Trophoblast cell (in vitro differentiated cells and primary cell): ENCODE data around the gene SURF6.

Experiments
- DNase-seq, 2 donors: peaks; one replicate each; pipeline ENCODE4 v3.0.0-alpha.2; 2016
- H2AFZ ChIP-seq: 2 replicates; pipeline ENCODE4 v1.6.1; 2013; ENCODE audit warnings: low read length, moderate library complexity, mild to moderate bottlenecking; ENCODE audit not compliant: insufficient read depth, poor library complexity
- H2AK5ac ChIP-seq: 2 replicates; pipeline ENCODE4 v1.6.1; 2013; ENCODE audit warnings: mild to moderate bottlenecking, low read length
- H2BK120ac ChIP-seq: 2 replicates; pipeline ENCODE4 v1.6.1; 2013; ENCODE audit warnings: low read length, mild to moderate bottlenecking, moderate library complexity; ENCODE audit not compliant: insufficient read depth, poor library complexity
- H2BK12ac ChIP-seq: 2 replicates; pipeline ENCODE4 v1.6.1; 2013; ENCODE audit warnings: mild to moderate bottlenecking, low read length, moderate library complexity
- H2BK5ac ChIP-seq: 2 replicates; pipeline ENCODE4 v1.6.1; 2013; ENCODE audit warnings: low read length, low read depth, moderate library complexity, mild to moderate bottlenecking; ENCODE audit not compliant: poor library complexity
- H3K14ac ChIP-seq: 2 replicates; pipeline ENCODE4 v1.6.1; 2013; ENCODE audit warnings: mild to moderate bottlenecking, low read length
- H3K18ac ChIP-seq: 2 replicates; pipeline ENCODE4 v1.6.1; 2013; ENCODE audit warnings: mild to moderate bottlenecking, low read length
- H3K23ac ChIP-seq: 2 replicates; pipeline ENCODE4 v1.6.1; 2013; ENCODE audit warnings: low read length
- H3K27ac ChIP-seq: 2 replicates; pipeline ENCODE4 v1.5.1; 2013; ENCODE audit warnings: low read depth, mild to moderate bottlenecking, inconsistent platforms, low read length, moderate library complexity
- H3K27me3 ChIP-seq: 2 replicates; pipeline ENCODE4 v1.6.1; 2013; ENCODE audit warnings: inconsistent platforms, mild to moderate bottlenecking, low read length, moderate library complexity; ENCODE audit not compliant: insufficient read depth
- H3K36me3 ChIP-seq, 2 experiments: 1 replicate in 1 of 2; 2 replicates in 1 of 2; pipeline ENCODE4 v1.6.1; 2013; ENCODE audit warnings: low read length in 2 of 2, mild to moderate bottlenecking in 2 of 2, moderate library complexity in 1 of 2; ENCODE audit not compliant: insufficient read depth in 2 of 2, control insufficient read depth in 1 of 2
- H3K4ac ChIP-seq: 2 replicates; pipeline ENCODE4 v1.6.1; 2013; ENCODE audit warnings: low read depth, mild to moderate bottlenecking, low read length, moderate library complexity
- H3K4me1 ChIP-seq, 2 experiments: 1 replicate in 1 of 2; 2 replicates in 1 of 2; pipeline ENCODE4 v1.6.1; 2013; ENCODE audit warnings: low read length in 2 of 2, mild to moderate bottlenecking in 2 of 2, moderate library complexity in 1 of 2; ENCODE audit not compliant: insufficient read depth in 2 of 2, control insufficient read depth in 1 of 2
- H3K4me2 ChIP-seq: 2 replicates; pipeline ENCODE4 v1.6.1; 2013; ENCODE audit warnings: inconsistent platforms, mild to moderate bottlenecking, low read length, moderate library complexity
- H3K4me3 ChIP-seq: 2 replicates; pipeline ENCODE4 v1.5.1; 2013; ENCODE audit warnings: mild to moderate bottlenecking, low read depth, low read length, inconsistent platforms
- H3K79me1 ChIP-seq: one replicate; pipeline ENCODE4 v1.6.1; 2013; ENCODE audit warnings: low read length
- H3K79me2 ChIP-seq: 2 replicates; pipeline ENCODE4 v1.6.1; 2013; ENCODE audit warnings: low read length, mild to moderate bottlenecking; ENCODE audit not compliant: control insufficient read depth, insufficient read depth, poor library complexity
- H3K9ac ChIP-seq: 2 replicates; pipeline ENCODE4 v1.6.1; 2013; ENCODE audit warnings: mild to moderate bottlenecking, low read length
- H3K9me3 ChIP-seq: 2 replicates; pipeline ENCODE4 v1.6.1; 2013; ENCODE audit warnings: low read depth, mild to moderate bottlenecking, control low read depth, inconsistent platforms, low read length; ENCODE audit not compliant: insufficient read depth
- H4K12ac ChIP-seq: 2 replicates; pipeline ENCODE4 v1.6.1; 2013; ENCODE audit warnings: low read depth, mild to moderate bottlenecking, low read length, moderate library complexity
- H4K8ac ChIP-seq: 2 replicates; pipeline ENCODE4 v1.6.1; 2013; ENCODE audit warnings: low read depth, mild to moderate bottlenecking, low read length, moderate library complexity
- H4K91ac ChIP-seq: one replicate; pipeline ENCODE4 v1.6.1; 2013; ENCODE audit warnings: low read depth, mild to moderate bottlenecking, low read length, moderate library complexity
- WGBS: extraction: QIAGEN DNeasy Blood & Tissue Kit; methylation state at CpG from one replicate; pipeline ENCODE4 v1.1.7; 2013; ENCODE audit warnings: missing lambda C conversion rate; ENCODE audit not compliant: insufficient read length, insufficient coverage; ENCODE audit errors: extremely low coverage; 5-methylcytosine and 5-hydroxymethylcytosine counted together

SURF6 gene

GRCh38 chr9:133367221-133367620 lies 31.2 kb upstream of the SURF6 start:
- Histone ChIP-seq H4K8ac (no peak overlapping the region), H3K79me1 (no peaks in the 10 kb centered on the region), H3K4ac (no peak overlapping the region), H4K12ac (no peak overlapping the region), H3K79me2 (peaks cover 21% of the 10 kb centered on the region), H2AK5ac (no peak overlapping the region), H3K9ac (no peak overlapping the region), H3K23ac (no peak overlapping the region), H3K27ac (no peak overlapping the region), H2AFZ (no peak overlapping the region), H2BK120ac (no peak overlapping the region), H2BK12ac (no peak overlapping the region), H3K18ac (no peak overlapping the region), H3K27me3 (no peaks in the 10 kb centered on the region), H3K9me3 (peaks cover 1% of the 10 kb centered on the region), H4K91ac (no peak overlapping the region), H3K4me1 (peaks cover 6 to 7% of the 10 kb centered on the region in 2 experiments), H3K4me3 (no peak overlapping the region), H3K36me3 (peaks cover 78 to 89% of the 10 kb centered on the region in 2 experiments), H2BK5ac (no peak overlapping the region), H3K4me2 (no peak overlapping the region), H3K14ac (no peak overlapping the region)
- no CpG with 5 or more reads among the region's 22 CpGs for WGBS
- DNase-seq: no peak

- no peak for DNase-seq
- Histone ChIP-seq H3K36me3 (peaks cover 80 to 91% of the 10 kb centered on the region in 2 experiments), H2BK12ac (no peak overlapping the region), H3K4me3 (no peak overlapping the region), H2BK120ac (no peak overlapping the region), H3K4me1 (peaks cover 6 to 7% of the 10 kb centered on the region in 2 experiments), H3K18ac (no peak overlapping the region), H3K14ac (no peak overlapping the region), H4K12ac (peak overlapping the region; percentile 33), H3K4me2 (no peak overlapping the region), H3K9me3 (peaks cover 1% of the 10 kb centered on the region), H3K23ac (no peak overlapping the region), H2AK5ac (no peak overlapping the region), H3K27ac (no peak overlapping the region), H3K79me1 (no peaks in the 10 kb centered on the region), H3K27me3 (no peaks in the 10 kb centered on the region), H3K9ac (no peak overlapping the region), H3K4ac (no peak overlapping the region), H2BK5ac (no peak overlapping the region), H4K91ac (no peak overlapping the region), H2AFZ (no peak overlapping the region), H4K8ac (no peak overlapping the region), H3K79me2 (peaks cover 18% of the 10 kb centered on the region)
- no CpG with 5 or more reads among the region's 11 CpGs for WGBS
Measured at GRCh38 chr9:133366435-133366834, 30.4 kb upstream of the SURF6 start.

GRCh38 chr9:133362359-133363044 lies 26.5 kb upstream of the SURF6 start:
- no peak overlapping the region for H3K27ac ChIP-seq
- H2BK120ac ChIP-seq: no peak overlapping the region
- H3K23ac ChIP-seq: no peak overlapping the region
- peaks cover 78 to 90% of the 10 kb centered on the region in 2 experiments for H3K36me3 ChIP-seq
- H3K79me2 ChIP-seq: no peaks in the 10 kb centered on the region
- H3K18ac ChIP-seq: no peak overlapping the region
- H4K12ac ChIP-seq: no peak overlapping the region
- no peak overlapping the region for H3K4ac ChIP-seq
- H3K4me2 ChIP-seq: no peak overlapping the region
- peaks cover 1% of the 10 kb centered on the region for H3K9me3 ChIP-seq
- H3K79me1 ChIP-seq: no peaks in the 10 kb centered on the region
- H2BK5ac ChIP-seq: no peak overlapping the region
- no peak overlapping the region for H4K8ac ChIP-seq
- H4K91ac ChIP-seq: no peak overlapping the region
- no CpG with 5 or more reads among the region's 15 CpGs for WGBS
- H3K4me1 ChIP-seq: peaks cover 7 to 10% of the 10 kb centered on the region in 2 experiments
- H3K27me3 ChIP-seq: no peaks in the 10 kb centered on the region
- DNase-seq: no peak
- H3K9ac ChIP-seq: no peak overlapping the region
- H3K4me3 ChIP-seq: no peak overlapping the region
- no peak overlapping the region for H2AFZ ChIP-seq
- H2AK5ac ChIP-seq: no peak overlapping the region
- H2BK12ac ChIP-seq: no peak overlapping the region
- H3K14ac ChIP-seq: no peak overlapping the region

GRCh38 chr9:133361507-133362092 lies 25.6 kb upstream of the SURF6 start:
- no peak overlapping the region for H2BK120ac ChIP-seq
- no peak overlapping the region for H2AFZ ChIP-seq
- no peak overlapping the region for H3K4me2 ChIP-seq
- no peak overlapping the region for H3K23ac ChIP-seq
- peaks cover 9 to 17% of the 10 kb centered on the region in 2 experiments for H3K4me1 ChIP-seq
- no peak overlapping the region for H3K4me3 ChIP-seq
- H2BK5ac ChIP-seq: no peak overlapping the region
- H4K8ac ChIP-seq: no peak overlapping the region
- H2AK5ac ChIP-seq: no peak overlapping the region
- no peak overlapping the region for H3K4ac ChIP-seq
- no peak overlapping the region for H3K27ac ChIP-seq
- H3K18ac ChIP-seq: no peak overlapping the region
- H3K14ac ChIP-seq: no peak overlapping the region
- no peaks in the 10 kb centered on the region for H3K79me1 ChIP-seq
- H3K27me3 ChIP-seq: no peaks in the 10 kb centered on the region
- H4K12ac ChIP-seq: no peak overlapping the region
- H3K36me3 ChIP-seq: peaks cover 71 to 81% of the 10 kb centered on the region in 2 experiments
- H3K9me3 ChIP-seq: peaks cover 1% of the 10 kb centered on the region
- H4K91ac ChIP-seq: no peak overlapping the region
- DNase-seq: no peak
- no peaks in the 10 kb centered on the region for H3K79me2 ChIP-seq
- no CpG with 5 or more reads among the region's 13 CpGs for WGBS
- no peak overlapping the region for H3K9ac ChIP-seq
- H2BK12ac ChIP-seq: no peak overlapping the region
